ENCODE results near the gene MAP2K6. TPM values are rescaled to one million over a fixed set of nuclear protein-coding genes. Genes with fewer than 3 reads are reported as not detected.

MAP2K6 gene
- polyA plus RNA-seq, 1 of the 3 experiments (the other 2 are of a cell fraction): 6.7 TPM

DNA sequence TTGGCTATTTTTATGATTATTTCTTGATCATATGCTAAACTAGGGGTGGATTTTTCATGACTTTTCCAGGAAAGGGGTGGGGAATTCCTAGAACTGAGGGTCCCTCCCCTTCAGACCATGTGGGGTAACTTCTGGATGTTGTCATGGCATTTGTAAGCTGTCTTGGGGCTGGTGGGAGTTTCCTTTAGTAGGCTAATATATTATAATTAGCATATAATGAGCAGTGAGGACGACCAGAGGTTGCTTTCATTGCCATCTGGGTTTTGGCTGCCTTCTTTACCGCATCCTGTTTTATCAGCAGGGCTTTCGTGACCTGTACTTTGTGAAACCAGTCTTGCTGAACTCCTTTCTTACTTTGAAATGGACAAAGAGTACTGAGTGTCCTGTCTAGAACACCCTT, 47.2 kb upstream of the MAP2K6 start:
- Histone ChIP-seq H3K9me2 (no peaks in the 10 kb centered on the region), H2AFZ (ENCODE audit: low read depth) (no peak overlapping the region), H3K27ac (ENCODE audit: low read depth in 2 of 2, low read length in 1 of 2) (no peak overlapping the region), H3K36me3 (replicated peaks in 1 of 2; ENCODE audit: control insufficient read depth in 1 of 2, insufficient read depth in 2 of 2, low read length in 1 of 2) (no peaks in the 10 kb centered on the region), H3K4me3 (ENCODE audit: low read depth in 2 of 2, low read length in 1 of 2) (no peak overlapping the region), H3K4me1 (ENCODE audit: control insufficient read depth in 1 of 2, insufficient read depth in 2 of 2, low read depth in 1 of 2, low read length in 1 of 2) (no peaks in the 10 kb centered on the region), H3K79me2 (ENCODE audit: insufficient read depth) (no peaks in the 10 kb centered on the region), H3K9ac (no peak overlapping the region), H4K20me1 (ENCODE audit: insufficient read depth) (no peaks in the 10 kb centered on the region), H3K4me2 (no peak overlapping the region), H3F3A (replicated peaks; ENCODE audit: insufficient read depth) (no peaks in the 10 kb centered on the region), H3K9me3 (no peaks in the 10 kb centered on the region), H3K27me3 (ENCODE audit: insufficient read depth) (0 out of 2 replicates have a peak, but pooled peaks cover 3% of the 10 kb centered on the region)
- TF ChIP-seq REST (IDR thresholded peaks at IDR 0.05; ENCODE audit: low read depth, low read length) (no peak), TEAD4 (IDR thresholded peaks at IDR 0.05; ENCODE audit: borderline replicate concordance, insufficient read depth) (no peak), ZBTB33 (IDR thresholded peaks at IDR 0.05; ENCODE audit: borderline replicate concordance, low read depth) (no peak), FOXM1 (IDR thresholded peaks at IDR 0.05; ENCODE audit: low read depth) (no peak), TCF12 (IDR thresholded peaks at IDR 0.05) (no peak), RAD21 (IDR thresholded peaks at IDR 0.05; ENCODE audit: low read length) (no peak), NRF1 (IDR thresholded peaks at IDR 0.05; ENCODE audit: low read depth, low read length) (no peak), SIN3A (IDR thresholded peaks at IDR 0.05; ENCODE audit: borderline replicate concordance, low read depth, low read length) (no peak), ELF1 (IDR thresholded peaks at IDR 0.05) (no peak), RFX5 (IDR thresholded peaks at IDR 0.05; ENCODE audit: low read length) (no peak), MEF2A (IDR thresholded peaks at IDR 0.05; ENCODE audit: borderline replicate concordance, low read depth) (no peak), TAF1 (IDR thresholded peaks at IDR 0.05; ENCODE audit: borderline replicate concordance, low read depth, low read length) (no peak), FOXJ3 (CRISPR knock-in tag; IDR thresholded peaks at IDR 0.05) (no peak)
- TF ChIP-seq, protein P1, sequence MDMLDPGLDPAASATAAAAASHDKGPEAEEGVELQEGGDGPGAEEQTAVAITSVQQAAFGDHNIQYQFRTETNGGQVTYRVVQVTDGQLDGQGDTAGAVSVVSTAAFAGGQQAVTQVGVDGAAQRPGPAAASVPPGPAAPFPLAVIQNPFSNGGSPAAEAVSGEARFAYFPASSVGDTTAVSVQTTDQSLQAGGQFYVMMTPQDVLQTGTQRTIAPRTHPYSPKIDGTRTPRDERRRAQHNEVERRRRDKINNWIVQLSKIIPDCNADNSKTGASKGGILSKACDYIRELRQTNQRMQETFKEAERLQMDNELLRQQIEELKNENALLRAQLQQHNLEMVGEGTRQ (IDR thresholded peaks at IDR 0.05; ENCODE audit: borderline replicate concordance, low read depth, low read length): no peak
- TF ChIP-seq, protein P2, sequence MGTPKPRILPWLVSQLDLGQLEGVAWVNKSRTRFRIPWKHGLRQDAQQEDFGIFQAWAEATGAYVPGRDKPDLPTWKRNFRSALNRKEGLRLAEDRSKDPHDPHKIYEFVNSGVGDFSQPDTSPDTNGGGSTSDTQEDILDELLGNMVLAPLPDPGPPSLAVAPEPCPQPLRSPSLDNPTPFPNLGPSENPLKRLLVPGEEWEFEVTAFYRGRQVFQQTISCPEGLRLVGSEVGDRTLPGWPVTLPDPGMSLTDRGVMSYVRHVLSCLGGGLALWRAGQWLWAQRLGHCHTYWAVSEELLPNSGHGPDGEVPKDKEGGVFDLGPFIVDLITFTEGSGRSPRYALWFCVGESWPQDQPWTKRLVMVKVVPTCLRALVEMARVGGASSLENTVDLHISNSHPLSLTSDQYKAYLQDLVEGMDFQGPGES (IDR thresholded peaks at IDR 0.05; ENCODE audit: low read depth, low read length): no peak
- ChIA-PET POLR2A (no interaction called here), CTCF (interaction anchor here (0.7 to 2.8 kb wide), 7 partner anchors 8 to 158 kb away, joined by 3 to 9 read pairs (median 4); no protein-coding TSS in a partner anchor)
- no peak for DNase-seq
- WGBS (ENCODE audit: low lambda C conversion rate): 61% methylated on average over 3 of the region's 3 CpGs
